Trophoblast cell (in vitro differentiated cells and primary cell): ENCODE data around the gene FAM120B.

Experiments
- DNase-seq, 2 donors: peaks; one replicate each; pipeline ENCODE4 v3.0.0-alpha.2; 2016
- H2AFZ ChIP-seq: 2 replicates; pipeline ENCODE4 v1.6.1; 2013; ENCODE audit warnings: low read length, moderate library complexity, mild to moderate bottlenecking; ENCODE audit not compliant: insufficient read depth, poor library complexity
- H2AK5ac ChIP-seq: 2 replicates; pipeline ENCODE4 v1.6.1; 2013; ENCODE audit warnings: mild to moderate bottlenecking, low read length
- H2BK120ac ChIP-seq: 2 replicates; pipeline ENCODE4 v1.6.1; 2013; ENCODE audit warnings: low read length, mild to moderate bottlenecking, moderate library complexity; ENCODE audit not compliant: insufficient read depth, poor library complexity
- H2BK12ac ChIP-seq: 2 replicates; pipeline ENCODE4 v1.6.1; 2013; ENCODE audit warnings: mild to moderate bottlenecking, low read length, moderate library complexity
- H2BK5ac ChIP-seq: 2 replicates; pipeline ENCODE4 v1.6.1; 2013; ENCODE audit warnings: low read length, low read depth, moderate library complexity, mild to moderate bottlenecking; ENCODE audit not compliant: poor library complexity
- H3K14ac ChIP-seq: 2 replicates; pipeline ENCODE4 v1.6.1; 2013; ENCODE audit warnings: mild to moderate bottlenecking, low read length
- H3K18ac ChIP-seq: 2 replicates; pipeline ENCODE4 v1.6.1; 2013; ENCODE audit warnings: mild to moderate bottlenecking, low read length
- H3K23ac ChIP-seq: 2 replicates; pipeline ENCODE4 v1.6.1; 2013; ENCODE audit warnings: low read length
- H3K27ac ChIP-seq: 2 replicates; pipeline ENCODE4 v1.5.1; 2013; ENCODE audit warnings: low read depth, mild to moderate bottlenecking, inconsistent platforms, low read length, moderate library complexity
- H3K27me3 ChIP-seq: 2 replicates; pipeline ENCODE4 v1.6.1; 2013; ENCODE audit warnings: inconsistent platforms, mild to moderate bottlenecking, low read length, moderate library complexity; ENCODE audit not compliant: insufficient read depth
- H3K36me3 ChIP-seq, 2 experiments: 1 replicate in 1 of 2; 2 replicates in 1 of 2; pipeline ENCODE4 v1.6.1; 2013; ENCODE audit warnings: low read length in 2 of 2, mild to moderate bottlenecking in 2 of 2, moderate library complexity in 1 of 2; ENCODE audit not compliant: insufficient read depth in 2 of 2, control insufficient read depth in 1 of 2
- H3K4ac ChIP-seq: 2 replicates; pipeline ENCODE4 v1.6.1; 2013; ENCODE audit warnings: low read depth, mild to moderate bottlenecking, low read length, moderate library complexity
- H3K4me1 ChIP-seq, 2 experiments: 1 replicate in 1 of 2; 2 replicates in 1 of 2; pipeline ENCODE4 v1.6.1; 2013; ENCODE audit warnings: low read length in 2 of 2, mild to moderate bottlenecking in 2 of 2, moderate library complexity in 1 of 2; ENCODE audit not compliant: insufficient read depth in 2 of 2, control insufficient read depth in 1 of 2
- H3K4me2 ChIP-seq: 2 replicates; pipeline ENCODE4 v1.6.1; 2013; ENCODE audit warnings: inconsistent platforms, mild to moderate bottlenecking, low read length, moderate library complexity
- H3K4me3 ChIP-seq: 2 replicates; pipeline ENCODE4 v1.5.1; 2013; ENCODE audit warnings: mild to moderate bottlenecking, low read depth, low read length, inconsistent platforms
- H3K79me1 ChIP-seq: one replicate; pipeline ENCODE4 v1.6.1; 2013; ENCODE audit warnings: low read length
- H3K79me2 ChIP-seq: 2 replicates; pipeline ENCODE4 v1.6.1; 2013; ENCODE audit warnings: low read length, mild to moderate bottlenecking; ENCODE audit not compliant: control insufficient read depth, insufficient read depth, poor library complexity
- H3K9ac ChIP-seq: 2 replicates; pipeline ENCODE4 v1.6.1; 2013; ENCODE audit warnings: mild to moderate bottlenecking, low read length
- H3K9me3 ChIP-seq: 2 replicates; pipeline ENCODE4 v1.6.1; 2013; ENCODE audit warnings: low read depth, mild to moderate bottlenecking, control low read depth, inconsistent platforms, low read length; ENCODE audit not compliant: insufficient read depth
- H4K12ac ChIP-seq: 2 replicates; pipeline ENCODE4 v1.6.1; 2013; ENCODE audit warnings: low read depth, mild to moderate bottlenecking, low read length, moderate library complexity
- H4K8ac ChIP-seq: 2 replicates; pipeline ENCODE4 v1.6.1; 2013; ENCODE audit warnings: low read depth, mild to moderate bottlenecking, low read length, moderate library complexity
- H4K91ac ChIP-seq: one replicate; pipeline ENCODE4 v1.6.1; 2013; ENCODE audit warnings: low read depth, mild to moderate bottlenecking, low read length, moderate library complexity
- WGBS: extraction: QIAGEN DNeasy Blood & Tissue Kit; methylation state at CpG from one replicate; pipeline ENCODE4 v1.1.7; 2013; ENCODE audit warnings: missing lambda C conversion rate; ENCODE audit not compliant: insufficient read length, insufficient coverage; ENCODE audit errors: extremely low coverage; 5-methylcytosine and 5-hydroxymethylcytosine counted together

The FAM120B gene

DNA sequence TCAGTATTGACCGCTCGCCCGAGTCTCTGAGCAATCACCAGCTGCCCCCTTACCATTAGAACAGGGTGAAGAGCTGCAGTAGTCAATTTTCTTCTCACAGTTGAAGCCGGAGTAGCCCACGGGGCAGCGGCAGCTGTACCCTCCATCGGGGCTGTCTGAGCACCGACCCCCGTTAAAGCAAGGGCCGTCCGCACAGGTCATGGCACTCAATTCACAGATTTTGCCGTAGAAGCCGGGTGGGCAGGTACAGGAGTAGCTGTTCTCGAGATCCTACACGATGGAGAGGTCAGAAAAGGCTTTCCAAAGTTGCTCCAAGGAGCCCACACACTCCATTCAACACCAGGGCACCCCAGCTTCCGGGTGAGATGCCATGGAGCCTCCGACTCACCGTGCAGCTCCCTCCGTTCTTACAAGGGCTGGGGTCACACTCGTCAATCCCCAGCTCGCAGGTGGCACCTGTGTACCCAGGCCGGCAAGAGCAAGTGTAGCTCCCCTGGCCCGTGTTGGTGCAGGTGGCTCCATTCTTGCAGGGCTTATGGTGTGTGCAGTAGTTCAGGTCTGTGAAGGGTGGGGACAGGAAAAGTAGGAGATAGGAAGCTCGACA lies 21.6 kb upstream of the FAM120B start:
- Histone ChIP-seq H3K18ac (no peak overlapping the region), H3K9ac (no peak overlapping the region), H2BK120ac (no peak overlapping the region), H2BK5ac (no peak overlapping the region), H4K91ac (no peak overlapping the region), H3K9me3 (peaks cover 12% of the 10 kb centered on the region), H3K27me3 (peaks cover 16% of the 10 kb centered on the region), H2AFZ (no peak overlapping the region), H3K79me1 (no peaks in the 10 kb centered on the region), H4K8ac (no peak overlapping the region), H3K27ac (no peak overlapping the region), H3K4ac (no peak overlapping the region), H3K4me2 (no peak overlapping the region), H3K23ac (no peak overlapping the region), H4K12ac (no peak overlapping the region), H3K79me2 (no peaks in the 10 kb centered on the region), H3K4me1 (peaks cover 10 to 25% of the 10 kb centered on the region in 2 experiments), H3K4me3 (no peak overlapping the region), H2BK12ac (no peak overlapping the region), H3K36me3 (peaks cover 29 to 33% of the 10 kb centered on the region in 2 experiments), H2AK5ac (no peak overlapping the region), H3K14ac (no peak overlapping the region)
- no CpG with 5 or more reads among the region's 24 CpGs for WGBS
- no peak for DNase-seq

DNA sequence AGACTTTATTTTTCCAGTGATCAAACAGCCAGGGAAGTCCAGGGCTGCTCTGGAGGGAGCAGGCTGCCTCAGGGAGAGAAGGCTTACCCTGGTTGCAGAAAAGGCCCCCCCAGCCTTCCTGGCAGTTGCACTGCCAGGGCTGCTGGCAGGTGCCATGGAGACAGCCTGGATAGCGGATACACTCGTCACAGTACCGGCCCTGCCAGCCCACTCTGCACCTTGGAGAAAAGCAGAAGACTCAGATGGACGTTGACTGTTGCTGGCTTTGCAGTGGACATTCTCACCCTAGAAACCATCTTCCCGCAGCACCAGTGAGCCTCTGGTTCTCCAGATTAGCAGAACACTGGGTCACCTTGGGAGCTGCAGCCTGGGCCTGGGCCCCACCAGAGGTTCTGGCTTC lies 21.1 kb upstream of the FAM120B start:
- no CpG with 5 or more reads among the region's 5 CpGs for WGBS
- H3K4me3 ChIP-seq: no peak overlapping the region

DNA sequence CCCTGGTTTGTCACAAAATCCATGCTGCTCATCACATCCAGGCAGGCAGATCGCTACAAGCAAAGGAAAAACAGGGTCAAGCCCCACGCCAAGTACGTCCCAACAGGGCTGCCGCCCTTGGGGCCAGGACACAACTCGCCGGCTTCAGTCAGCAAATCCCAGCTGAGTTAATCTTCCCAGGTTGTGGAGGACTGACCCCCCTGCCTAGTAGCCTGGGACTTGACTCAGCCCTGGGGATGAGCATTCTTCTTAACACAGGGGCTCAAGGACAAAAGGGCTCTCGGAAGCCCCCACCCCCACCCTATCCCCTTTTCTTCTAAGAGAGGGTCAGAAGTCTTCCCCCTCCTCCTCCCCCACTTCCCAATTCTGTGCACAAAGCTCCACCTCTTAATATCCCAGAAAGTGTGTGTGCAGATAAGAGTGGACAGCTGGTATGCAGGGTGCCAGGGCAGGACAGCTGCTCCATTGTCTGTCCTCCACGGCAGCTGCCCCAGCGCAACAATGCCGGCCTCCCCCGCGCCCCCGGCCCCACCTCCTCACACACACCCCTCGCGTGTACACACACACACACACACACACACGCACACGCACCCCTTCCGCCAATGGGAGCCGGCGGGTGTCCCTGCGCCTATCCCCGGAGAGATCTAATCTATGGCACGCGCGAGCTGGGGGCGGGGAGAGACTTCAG lies 20.2 kb upstream of the FAM120B start:
- Histone ChIP-seq H3K23ac (no peak overlapping the region), H3K9ac (no peak overlapping the region), H2BK120ac (no peak overlapping the region), H3K27me3 (peaks cover 28% of the 10 kb centered on the region), H3K14ac (no peak overlapping the region), H4K8ac (no peak overlapping the region), H3K79me1 (peaks cover 3% of the 10 kb centered on the region), H3K9me3 (peaks cover 8% of the 10 kb centered on the region), H2BK12ac (no peak overlapping the region), H2AFZ (no peak overlapping the region), H3K4me2 (no peak overlapping the region), H3K4ac (no peak overlapping the region), H3K79me2 (no peaks in the 10 kb centered on the region), H2AK5ac (no peak overlapping the region), H3K4me3 (no peak overlapping the region), H3K27ac (no peak overlapping the region), H2BK5ac (no peak overlapping the region), H3K4me1 (peaks cover 10 to 31% of the 10 kb centered on the region in 2 experiments), H3K18ac (no peak overlapping the region), H4K12ac (no peak overlapping the region), H4K91ac (no peak overlapping the region), H3K36me3 (peaks cover 29 to 33% of the 10 kb centered on the region in 2 experiments)
- no peak for DNase-seq
- WGBS: no CpG with 5 or more reads among the region's 26 CpGs

More for the DNA sequence above, 21.1 kb upstream of the FAM120B start:
- no peak overlapping the region for H2BK5ac ChIP-seq
- DNase-seq: no peak
- no peak overlapping the region for H4K8ac ChIP-seq
- no peaks in the 10 kb centered on the region for H3K79me2 ChIP-seq
- no peak overlapping the region for H4K12ac ChIP-seq
- H3K18ac ChIP-seq: no peak overlapping the region
- no peak overlapping the region for H3K23ac ChIP-seq
- H2BK12ac ChIP-seq: no peak overlapping the region
- no peak overlapping the region for H3K14ac ChIP-seq
- H2AK5ac ChIP-seq: no peak overlapping the region
- peaks cover 10 to 27% of the 10 kb centered on the region in 2 experiments for H3K4me1 ChIP-seq
- peaks cover 9% of the 10 kb centered on the region for H3K9me3 ChIP-seq
- H3K79me1 ChIP-seq: peaks cover under 1% of the 10 kb centered on the region
- H3K4me2 ChIP-seq: no peak overlapping the region
- no peak overlapping the region for H2AFZ ChIP-seq
- H3K27ac ChIP-seq: no peak overlapping the region
- no peak overlapping the region for H2BK120ac ChIP-seq
- no peak overlapping the region for H4K91ac ChIP-seq
- no peak overlapping the region for H3K4ac ChIP-seq
- peaks cover 29 to 33% of the 10 kb centered on the region in 2 experiments for H3K36me3 ChIP-seq
- H3K27me3 ChIP-seq: peaks cover 21% of the 10 kb centered on the region
- no peak overlapping the region for H3K9ac ChIP-seq

DNA sequence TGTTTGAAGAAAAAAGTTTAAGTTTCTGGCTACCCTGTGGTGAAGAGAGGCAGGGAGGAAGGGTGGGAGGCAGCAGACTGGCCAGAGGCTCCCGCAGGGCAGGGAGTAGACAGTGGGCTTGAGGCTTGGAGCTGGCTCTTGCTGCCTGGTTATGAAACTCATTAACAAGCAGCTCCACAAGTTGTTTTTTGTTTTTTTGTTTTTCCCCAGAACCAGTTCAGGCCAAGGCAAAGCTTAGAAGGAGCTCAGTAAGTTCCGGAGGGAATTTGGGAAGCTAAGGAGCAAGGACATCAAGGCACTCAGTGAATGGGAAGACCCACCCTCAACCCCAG lies 19.7 kb upstream of the FAM120B start:
- H3K27me3 ChIP-seq: peaks cover 33% of the 10 kb centered on the region
- H2AFZ ChIP-seq: no peak overlapping the region
- H3K4me3 ChIP-seq: no peak overlapping the region
- H4K12ac ChIP-seq: no peak overlapping the region
- peaks cover 3% of the 10 kb centered on the region for H3K79me1 ChIP-seq
- H2AK5ac ChIP-seq: no peak overlapping the region
- no peak overlapping the region for H3K18ac ChIP-seq
- no peak overlapping the region for H3K4ac ChIP-seq
- WGBS: no CpG with 5 or more reads among the region's 2 CpGs
- H3K9me3 ChIP-seq: peaks cover 8% of the 10 kb centered on the region
- no peak overlapping the region for H3K14ac ChIP-seq
- no peaks in the 10 kb centered on the region for H3K79me2 ChIP-seq
- H2BK12ac ChIP-seq: no peak overlapping the region
- H4K91ac ChIP-seq: no peak overlapping the region
- peaks cover 29 to 32% of the 10 kb centered on the region in 2 experiments for H3K36me3 ChIP-seq
- H4K8ac ChIP-seq: no peak overlapping the region
- no peak overlapping the region for H2BK120ac ChIP-seq
- H3K27ac ChIP-seq: no peak overlapping the region
- DNase-seq: no peak
- H3K4me2 ChIP-seq: no peak overlapping the region
- H3K9ac ChIP-seq: no peak overlapping the region
- H3K4me1 ChIP-seq: peaks cover 10 to 35% of the 10 kb centered on the region in 2 experiments
- no peak overlapping the region for H3K23ac ChIP-seq
- no peak overlapping the region for H2BK5ac ChIP-seq
